Kidney (tissue), 14 donors: ENCODE results near the gene TUBB2B. TPM values are rescaled to one million over a fixed set of nuclear protein-coding genes. Genes with fewer than 3 reads are reported as not detected.

ENCODE experiments used
- DNase-seq, 5 donors: peaks; one replicate each; pipeline ENCODE4 v3.0.0-alpha.2; 2013 to 2020
- FAIRE-seq: peaks from 2 replicates; lab custom pipeline; 2012; peaks lifted over from hg19 to GRCh38; lab: Jason Lieb, UNC
- H3K27ac ChIP-seq, 2 donors: one replicate each; pipeline ENCODE4 v1.7.0; 2013; ENCODE audit warnings: low read depth in 2 of 2, low read length in 2 of 2, inconsistent platforms in 1 of 2
- H3K27me3 ChIP-seq: one replicate; pipeline ENCODE4 v1.7.1; 2013; ENCODE audit warnings: low read length, inconsistent platforms; ENCODE audit not compliant: control insufficient read depth, insufficient read depth
- H3K36me3 ChIP-seq, 3 donors: one replicate each; pipeline versions ENCODE4 v1.7.0 to v1.7.1; 2013; ENCODE audit warnings: low read length in 3 of 3, control low read depth in 1 of 3, inconsistent platforms in 1 of 3; ENCODE audit not compliant: insufficient read depth in 3 of 3, control insufficient read depth in 2 of 3
- H3K4me1 ChIP-seq, 3 donors: one replicate each; pipeline versions ENCODE4 v1.7.0 to v1.7.1; 2013; ENCODE audit warnings: low read length in 3 of 3, inconsistent platforms in 1 of 3, low read depth in 1 of 3; ENCODE audit not compliant: control insufficient read depth in 2 of 3, insufficient read depth in 2 of 3
- H3K4me3 ChIP-seq, 3 donors: one replicate each; pipeline versions ENCODE4 v1.7.0 to v1.8.1; 2013; ENCODE audit warnings: low read length in 3 of 3, control low read depth in 1 of 3, inconsistent platforms in 1 of 3
- H3K9ac ChIP-seq, 3 donors: one replicate each; pipeline versions ENCODE4 v1.7.0 to v1.7.1; 2013; ENCODE audit warnings: low read length in 3 of 3, control low read depth in 1 of 3, inconsistent platforms in 1 of 3
- H3K9me3 ChIP-seq, 3 donors: one replicate each; pipeline versions ENCODE4 v1.7.0 to v1.7.1; 2013; ENCODE audit warnings: low read length in 3 of 3, control low read depth in 1 of 3, inconsistent platforms in 1 of 3; ENCODE audit not compliant: control insufficient read depth in 2 of 3, insufficient read depth in 1 of 3
- CTCF ChIP-seq: IDR thresholded peaks from 3 replicates; pipeline ENCODE4 v1.5.1; 2012; ENCODE audit warnings: mild to moderate bottlenecking, moderate library complexity, borderline replicate concordance; ENCODE audit not compliant: insufficient read depth; ENCODE audit errors: extremely low read depth
- intact Hi-C: fragments of 100-400 bp; cut with DNase I; formaldehyde crosslinking; loops from one replicate; pipeline ENCODE4 v1.11.1; 2022
- polyA plus RNA-seq: library from polyadenylated mRNA; stranded (reverse); fragments of 350-450 nt; fragmentation: Illumina TruSeq; extraction: RNeasy Lipid Tissue Mini Kit (QIAGEN cat#74804); gene quantifications from one replicate; pipeline ENCODE4 v1.2.3, GENCODE V29; 2014; ENCODE audit warnings: low read depth, low replicate concordance; ENCODE audit not compliant: insufficient read depth
- total RNA-seq: library from RNA; stranded (reverse); fragmentation: NEBNext Ultra II Directional; extraction: Animal tissue kit (Norgen Biotek cat#: 25700); gene quantifications from one replicate; pipeline ENCODE4 v1.2.1, GENCODE V29; 2021
- donor health status: control.
- donor health status: control.
- donor health status: control.
- donor health status: control.
- donor health status: control.
- donor health status: DM: yes; HTN: yes; CAD: no.
- donor health status: Normal renal cell carcinoma (clear cell type).

TUBB2B gene
- total and polyA plus RNA-seq, 2 donors from 2014 or later, result 34.2 to 46.1 TPM

- Histone ChIP-seq H3K27ac (no peak overlapping the region), H3K27me3 (no peaks in the 10 kb centered on the region), H3K4me1 (no peaks in the 10 kb centered on the region), H3K36me3 (no peaks in the 10 kb centered on the region), H3K4me3 (no peak overlapping the region), H3K9ac (no peak overlapping the region), H3K9me3 (no peaks in the 10 kb centered on the region)
- DNase-seq, result peak in 1 of 5 donors; percentile 2
- no peak for TF ChIP-seq CTCF
- intact Hi-C loops, result no loop called here
- FAIRE-seq, result no peak
These were observed 21.5 kb downstream of the TUBB2B start for GRCh38 chr6:3205913-3206312.

GRCh38 chr6:3204921-3205320 is 22.5 kb downstream of the TUBB2B start:
- no peak for TF ChIP-seq CTCF
- intact Hi-C loops, result no loop called here
- FAIRE-seq, result no peak

GRCh38 chr6:3202999-3203696 is 24.3 kb downstream of the TUBB2B start:
- Histone ChIP-seq H3K9ac (no peak overlapping the region), H3K4me1 (no peaks in the 10 kb centered on the region), H3K27me3 (no peaks in the 10 kb centered on the region), H3K36me3 (no peaks in the 10 kb centered on the region), H3K27ac (no peak overlapping the region), H3K9me3 (no peaks in the 10 kb centered on the region), H3K4me3 (no peak overlapping the region)
- DNase-seq, result peak in 1 of 5 donors; percentile 5
- no peak for FAIRE-seq
- intact Hi-C loops, result no loop called here
- no peak for TF ChIP-seq CTCF

More at GRCh38 chr6:3204921-3205320, 22.5 kb downstream of the TUBB2B start:
- no peaks in the 10 kb centered on the region for H3K27me3 ChIP-seq
- no peaks in the 10 kb centered on the region for H3K36me3 ChIP-seq
- H3K9me3 ChIP-seq, result no peaks in the 10 kb centered on the region
- H3K4me1 ChIP-seq, result no peaks in the 10 kb centered on the region
- DNase-seq, result peak in 1 of 5 donors; percentile 5
- H3K27ac ChIP-seq, result no peak overlapping the region
- H3K4me3 ChIP-seq, result no peak overlapping the region
- no peak overlapping the region for H3K9ac ChIP-seq
